ENCODE measurements around the gene CFAP46. TPM values are rescaled to one million over a fixed set of nuclear protein-coding genes. Genes with fewer than 3 reads are reported as not detected.

CFAP46 gene
- total RNA-seq, 1 experiment from 2014 or later: not detected

- no peak overlapping the region for H3K4me3 Mint-ChIP-seq (ENCODE audit: low read depth, unreplicated experiment)
- DNase-seq: no peak
- H3K4me1 Mint-ChIP-seq (ENCODE audit: low read depth, unreplicated experiment): no peaks in the 10 kb centered on the region
- intact Hi-C loops (cut with micrococcal nuclease; ENCODE audit: unreplicated experiment): no loop called here
- TF ChIP-seq CTCF (IDR thresholded peaks at IDR 0.05; ENCODE audit: unreplicated experiment): no peak
- CTCF ChIA-PET: interaction anchor here (0.7 kb wide), 1 partner anchor 133 kb away, joined by 4 read pairs; no protein-coding TSS in a partner anchor
- no TSS peak for BruUV-seq (replicated peaks)
- H3K9me3 Mint-ChIP-seq (ENCODE audit: low read depth, unreplicated experiment): no peaks in the 10 kb centered on the region
- no peak overlapping the region for H3K27ac Mint-ChIP-seq (ENCODE audit: unreplicated experiment)
- peaks cover 63% of the 10 kb centered on the region for H3K27me3 Mint-ChIP-seq (ENCODE audit: unreplicated experiment)
- no peaks in the 10 kb centered on the region for H3K36me3 Mint-ChIP-seq (ENCODE audit: insufficient read depth, unreplicated experiment)
These were observed 38.8 kb upstream of the CFAP46 start for GRCh38 chr10:132981173-132981555.

- intact Hi-C loops (cut with micrococcal nuclease; ENCODE audit: unreplicated experiment): no loop called here
- no TSS peak for BruUV-seq (replicated peaks)
- H3K36me3 Mint-ChIP-seq (ENCODE audit: insufficient read depth, unreplicated experiment): no peaks in the 10 kb centered on the region
- no peak for DNase-seq
- CTCF ChIA-PET: interaction anchor here (0.7 kb wide), 1 partner anchor 133 kb away, joined by 4 read pairs; no protein-coding TSS in a partner anchor
- H3K4me1 Mint-ChIP-seq (ENCODE audit: low read depth, unreplicated experiment): no peaks in the 10 kb centered on the region
- H3K27ac Mint-ChIP-seq (ENCODE audit: unreplicated experiment): no peak overlapping the region
- peaks cover 68% of the 10 kb centered on the region for H3K27me3 Mint-ChIP-seq (ENCODE audit: unreplicated experiment)
- no peaks in the 10 kb centered on the region for H3K9me3 Mint-ChIP-seq (ENCODE audit: low read depth, unreplicated experiment)
- H3K4me3 Mint-ChIP-seq (ENCODE audit: low read depth, unreplicated experiment): no peak overlapping the region
- no peak for TF ChIP-seq CTCF (IDR thresholded peaks at IDR 0.05; ENCODE audit: unreplicated experiment)
These were observed 38.2 kb upstream of the CFAP46 start for GRCh38 chr10:132980426-132981172.

- no peak for DNase-seq
- intact Hi-C loops (cut with micrococcal nuclease; ENCODE audit: unreplicated experiment): no loop called here
- no peak for TF ChIP-seq CTCF (IDR thresholded peaks at IDR 0.05; ENCODE audit: unreplicated experiment)
- H3K36me3 Mint-ChIP-seq (ENCODE audit: insufficient read depth, unreplicated experiment): no peaks in the 10 kb centered on the region
- H3K27me3 Mint-ChIP-seq (ENCODE audit: unreplicated experiment): peaks cover 69% of the 10 kb centered on the region
- BruUV-seq (replicated peaks): no TSS peak
- H3K9me3 Mint-ChIP-seq (ENCODE audit: low read depth, unreplicated experiment): no peaks in the 10 kb centered on the region
- CTCF ChIA-PET: no interaction called here
- H3K4me1 Mint-ChIP-seq (ENCODE audit: low read depth, unreplicated experiment): no peaks in the 10 kb centered on the region
- no peak overlapping the region for H3K27ac Mint-ChIP-seq (ENCODE audit: unreplicated experiment)
- H3K4me3 Mint-ChIP-seq (ENCODE audit: low read depth, unreplicated experiment): no peak overlapping the region
These were observed 37.4 kb upstream of the CFAP46 start for GRCh38 chr10:132979491-132980425.

GRCh38 chr10:132978542-132978941 lies 36.2 kb upstream of the CFAP46 start:
- Mint-ChIP-seq H3K36me3 (ENCODE audit: insufficient read depth, unreplicated experiment) (no peaks in the 10 kb centered on the region), H3K27me3 (ENCODE audit: unreplicated experiment) (peaks cover 61% of the 10 kb centered on the region), H3K9me3 (ENCODE audit: low read depth, unreplicated experiment) (no peaks in the 10 kb centered on the region), H3K27ac (ENCODE audit: unreplicated experiment) (no peak overlapping the region), H3K4me1 (ENCODE audit: low read depth, unreplicated experiment) (no peaks in the 10 kb centered on the region), H3K4me3 (ENCODE audit: low read depth, unreplicated experiment) (no peak overlapping the region)
- no peak for DNase-seq
- intact Hi-C loops (cut with micrococcal nuclease; ENCODE audit: unreplicated experiment): no loop called here
- CTCF ChIA-PET: no interaction called here
- TF ChIP-seq CTCF (IDR thresholded peaks at IDR 0.05; ENCODE audit: unreplicated experiment): no peak
- no TSS peak for BruUV-seq (replicated peaks)

Data from Calu3 (cell line).